Ascending aorta (tissue), 2 donors: ENCODE results near the gene RAB28. TPM values are rescaled to one million over a fixed set of nuclear protein-coding genes. Genes with fewer than 3 reads are reported as not detected.
"Not testable (repeated sequence)": the region's sequence is repeated elsewhere in the genome, so short reads cannot be mapped to it uniquely, and the experiment has no call there.

Experiments used
- DNase-seq, 2 donors: peaks; one replicate each; pipeline ENCODE4 v3.0.0-alpha.2; 2019; ENCODE audit warnings: low spot score in 2 of 2
- H3K27ac ChIP-seq, 2 donors: fragments of 200-600 bp; sonication (generic); one replicate each; pipeline ENCODE4 v1.5.1; 2016 to 2017; ENCODE audit warnings: mild to moderate bottlenecking in 1 of 2
- H3K27me3 ChIP-seq: fragments of 200-600 bp; sonication (generic); one replicate; pipeline ENCODE4 v1.5.1; 2017
- H3K36me3 ChIP-seq, 2 donors: fragments of 200-600 bp; sonication (generic); one replicate each; pipeline ENCODE4 v1.5.1; 2016
- H3K4me1 ChIP-seq, 2 donors: fragments of 200-600 bp; sonication (generic); one replicate each; pipeline ENCODE4 v1.5.1; 2016 to 2017; ENCODE audit warnings: mild to moderate bottlenecking in 1 of 2
- H3K4me3 ChIP-seq, 2 donors: fragments of 200-600 bp; sonication (generic); one replicate each; pipeline ENCODE4 v1.5.1; 2016 to 2017; ENCODE audit warnings: mild to moderate bottlenecking in 1 of 2
- H3K9me3 ChIP-seq, 2 donors: fragments of 200-600 bp; sonication (generic); one replicate each; pipeline ENCODE4 v1.5.1; 2016
- CTCF ChIP-seq, 3 experiments: fragments of 200-600 bp in 2 of 3; fragments of 450-650 bp in 1 of 3; sonication (generic) in 2 of 3; IDR thresholded peaks; one replicate each; pipeline ENCODE4 v1.5.1; 2016 to 2019; ENCODE audit warnings: antibody characterized with exemption in 3 of 3, mild to moderate bottlenecking in 1 of 3, moderate library complexity in 1 of 3
- intact Hi-C: fragments of 100-400 bp; cut with DNase I; formaldehyde crosslinking; loops from one replicate; pipeline ENCODE4 v1.15.1; 2023
- total RNA-seq: library from RNA; depleted of rRNA; stranded (reverse); fragments of >200 nt; gene quantifications from one replicate; pipeline ENCODE4 v1.1.0, GENCODE V29; 2016

Gene RAB28
- total RNA-seq, 1 donor from 2014 or later = 3.2 TPM

GRCh38 chr4:13427599-13428325 lies 56.4 kb downstream of the RAB28 start:
- TF ChIP-seq CTCF (IDR thresholded peaks at IDR 0.05) = no peak
- H3K4me1 ChIP-seq = no peaks in the 10 kb centered on the region
- H3K27me3 ChIP-seq = no peaks in the 10 kb centered on the region
- H3K9me3 ChIP-seq = no peaks in the 10 kb centered on the region
- intact Hi-C loops = no loop called here
- H3K36me3 ChIP-seq = peaks cover 3 to 4% of the 10 kb centered on the region in 2 donors
- no peak for DNase-seq
- no peak overlapping the region for H3K27ac ChIP-seq
- no peak overlapping the region for H3K4me3 ChIP-seq

GRCh38 chr4:13415068-13415785 lies 68.9 kb downstream of the RAB28 start:
- intact Hi-C loops = no loop called here
- DNase-seq = no peak
- no peak overlapping the region for H3K27ac ChIP-seq

GRCh38 chr4:13413729-13414437 lies 70.3 kb downstream of the RAB28 start:
- Histone ChIP-seq H3K27me3 (no peaks in the 10 kb centered on the region), H3K4me1 (peaks cover 0 to 4% of the 10 kb centered on the region in 2 donors), H3K27ac (no peak overlapping the region), H3K4me3 (no peak overlapping the region), H3K9me3 (no peaks in the 10 kb centered on the region), H3K36me3 (no peaks in the 10 kb centered on the region)
- no peak for TF ChIP-seq CTCF (IDR thresholded peaks at IDR 0.05)
- intact Hi-C loops = no loop called here
- no peak for DNase-seq

More at GRCh38 chr4:13415068-13415785, 68.9 kb downstream of the RAB28 start:
- Histone ChIP-seq H3K4me1 (peaks cover 0 to 4% of the 10 kb centered on the region in 2 donors), H3K27me3 (no peaks in the 10 kb centered on the region), H3K36me3 (no peaks in the 10 kb centered on the region), H3K9me3 (no peaks in the 10 kb centered on the region), H3K4me3 (no peak overlapping the region)
- TF ChIP-seq CTCF (IDR thresholded peaks at IDR 0.05) = no peak

- no peaks in the 10 kb centered on the region for H3K9me3 ChIP-seq
- DNase-seq = no peak
- no peak for TF ChIP-seq CTCF (IDR thresholded peaks at IDR 0.05)
- H3K27me3 ChIP-seq = no peaks in the 10 kb centered on the region
- H3K4me3 ChIP-seq = no peak overlapping the region
- H3K36me3 ChIP-seq = no peaks in the 10 kb centered on the region
- H3K4me1 ChIP-seq = peaks cover 0 to 4% of the 10 kb centered on the region in 2 donors
- intact Hi-C loops = no loop called here
- no peak overlapping the region for H3K27ac ChIP-seq
These were observed 72.2 kb downstream of the RAB28 start for GRCh38 chr4:13411942-13412341.

GRCh38 chr4:13409324-13409723 lies 74.8 kb downstream of the RAB28 start:
- intact Hi-C loops = no loop called here
- H3K36me3 ChIP-seq = no peaks in the 10 kb centered on the region
- H3K27ac ChIP-seq = no peak overlapping the region
- no peak for DNase-seq
- peaks cover 0 to 4% of the 10 kb centered on the region in 2 donors for H3K4me1 ChIP-seq
- no peaks in the 10 kb centered on the region for H3K9me3 ChIP-seq
- H3K27me3 ChIP-seq = no peaks in the 10 kb centered on the region
- no peak for TF ChIP-seq CTCF (IDR thresholded peaks at IDR 0.05)
- no peak overlapping the region for H3K4me3 ChIP-seq

- H3K36me3 ChIP-seq, H3K4me3 ChIP-seq, H3K4me1 ChIP-seq, DNase-seq, intact Hi-C loops, H3K27me3 ChIP-seq, H3K9me3 ChIP-seq, H3K27ac ChIP-seq: not testable (repeated sequence)
These were observed 78.0 kb downstream of the RAB28 start for GRCh38 chr4:13406156-13406555.
